T-helper 9 cell (primary cell): ENCODE results near the gene ABHD12B.
"Not testable (repeated sequence)": the region's sequence is repeated elsewhere in the genome, so short reads cannot be mapped to it uniquely, and the experiment has no call there.

Source experiments
- DNase-seq: peaks from one replicate; pipeline ENCODE4 v3.0.0-alpha.2; 2020

The ABHD12B gene

GRCh38 chr14:50936882-50937281 lies 65.0 kb downstream of the ABHD12B start:
- DNase-seq = no peak

- no peak for DNase-seq
Observed at GRCh38 chr14:50937325-50937724, 65.5 kb downstream of the ABHD12B start.

GRCh38 chr14:50937800-50938199 lies 65.9 kb downstream of the ABHD12B start:
- no peak for DNase-seq

- no peak for DNase-seq
Observed at GRCh38 chr14:50941151-50941550, 69.3 kb downstream of the ABHD12B start.

- DNase-seq = not testable (repeated sequence)
Observed at GRCh38 chr14:50941638-50942037, 69.8 kb downstream of the ABHD12B start.

- DNase-seq = no peak
Observed at GRCh38 chr14:50943261-50943942, 71.5 kb downstream of the ABHD12B start.

GRCh38 chr14:50943943-50944646 lies 72.2 kb downstream of the ABHD12B start, which contains the start of gene PYGL:
Gene PYGL (minus strand): TSS chr14:50944483. CDS start chr14:50944403, 80 bp downstream.
- no peak for DNase-seq

- DNase-seq = no peak
Observed at GRCh38 chr14:50944647-50945413, 73.0 kb downstream of the ABHD12B start.

- DNase-seq = no peak
Observed at GRCh38 chr14:50946234-50946935, 74.5 kb downstream of the ABHD12B start.

GRCh38 chr14:50947446-50947845 lies 75.6 kb downstream of the ABHD12B start:
- no peak for DNase-seq

GRCh38 chr14:50948205-50948604 lies 76.4 kb downstream of the ABHD12B start:
- DNase-seq = no peak

- no peak for DNase-seq
Observed at GRCh38 chr14:50951032-50951431, 79.2 kb downstream of the ABHD12B start.

- DNase-seq = no peak
Observed at GRCh38 chr14:50953502-50953901, 81.6 kb downstream of the ABHD12B start.
